HG03457 (cell line): ENCODE data around the gene ME2.
"Not testable (repeated sequence)": the region's sequence is repeated elsewhere in the genome, so short reads cannot be mapped to it uniquely, and the experiment has no call there.

Experiments used
- ATAC-seq: cut with Tn5 transposase; IDR thresholded peaks from one replicate; pipeline ENCODE4 v1.9.1; 2021; ENCODE audit warnings: moderate number of reproducible peaks; ENCODE audit not compliant: unreplicated experiment

ME2 gene

GRCh38 chr18:50969448-50969847, 90.5 kb downstream of the ME2 start:
- no peak for ATAC-seq

GRCh38 chr18:50970006-50970405, 91.1 kb downstream of the ME2 start:
- ATAC-seq, result no peak

- ATAC-seq, result not testable (repeated sequence)
Observed at GRCh38 chr18:50972404-50972803, 93.5 kb downstream of the ME2 start.

- ATAC-seq, result no peak
Observed at GRCh38 chr18:50973367-50974126, 94.6 kb downstream of the ME2 start.

- no peak for ATAC-seq
Observed at GRCh38 chr18:50977037-50977760, 98.3 kb downstream of the ME2 start.

- ATAC-seq, result no peak
Observed at GRCh38 chr18:50981381-50981780, 102.5 kb downstream of the ME2 start.

- no peak for ATAC-seq
Observed at GRCh38 chr18:50982086-50982801, 103.3 kb downstream of the ME2 start.

- no peak for ATAC-seq
Observed at GRCh38 chr18:50982802-50983179, 103.9 kb downstream of the ME2 start.

GRCh38 chr18:50986360-50987087, 107.6 kb downstream of the ME2 start:
- no peak for ATAC-seq

- ATAC-seq, result no peak
Observed at GRCh38 chr18:50987261-50987660, 108.3 kb downstream of the ME2 start.

- no peak for ATAC-seq
Observed at GRCh38 chr18:50989711-50990110, 110.8 kb downstream of the ME2 start.

- no peak for ATAC-seq
Observed at GRCh38 chr18:50992351-50992762, 113.4 kb downstream of the ME2 start.

- no peak for ATAC-seq
Observed at GRCh38 chr18:50994031-50994430, 115.1 kb downstream of the ME2 start.

GRCh38 chr18:51003174-51003573, 124.3 kb downstream of the ME2 start:
- ATAC-seq, result not testable (repeated sequence)
